SK-N-SH (cell line): ENCODE data around the gene CCDC78. TPM values are rescaled to one million over a fixed set of nuclear protein-coding genes. Genes with fewer than 3 reads are reported as not detected.

Experiments
- CTCF ChIA-PET: fragments of 300-600, 350-600 bp; formaldehyde crosslinking; extraction: SDS; loops from one replicate; lab custom pipeline; 2021; lab: Yijun Ruan, JAX
- POLR2A ChIA-PET: fragments of 350-600 bp; sonication (Branson Sonifier 250); formaldehyde crosslinking; extraction: SDS; loops from one replicate; lab custom pipeline; 2020; ENCODE audit warnings: antibody characterized with exemption, inconsistent platforms; lab: Yijun Ruan, JAX
- DNase-seq: peaks from one replicate; pipeline ENCODE4 v3.0.0; 2012
- H2AFZ ChIP-seq: fragments of 200-600 bp; sonication (generic); 2 replicates; pipeline ENCODE4 v1.8.1; 2016; ENCODE audit warnings: antibody characterized with exemption, mild to moderate bottlenecking, low read depth
- H3F3A ChIP-seq: fragments of 200-600 bp; sonication (generic); replicated peaks from 2 replicates; pipeline ENCODE3; 2016; ENCODE audit warnings: antibody characterized with exemption, mild to moderate bottlenecking; ENCODE audit not compliant: insufficient read depth
- H3K27ac ChIP-seq, 2 experiments: fragments of 200-500 bp in 1 of 2; fragments of 200-600 bp in 1 of 2; sonication (Bioruptor generic) in 1 of 2; sonication (generic), shearing (Covaris generic) in 1 of 2; 2 replicates each; pipeline versions ENCODE4 v1.5.1 to v1.6.1; 2014 to 2016; ENCODE audit warnings: low read depth in 2 of 2, inconsistent platforms in 1 of 2, low read length in 1 of 2, mild to moderate bottlenecking in 1 of 2, mixed read lengths in 1 of 2
- H3K27me3 ChIP-seq: fragments of 200-600 bp; sonication (generic), shearing (Covaris generic); 2 replicates; pipeline ENCODE4 v1.6.1; 2016; ENCODE audit warnings: mixed run types; ENCODE audit not compliant: insufficient read depth
- H3K36me3 ChIP-seq, 2 experiments: fragments of 200-500 bp in 1 of 2; fragments of 200-600 bp in 1 of 2; sonication (Bioruptor generic) in 1 of 2; sonication (generic) in 1 of 2; replicated peaks in 1 of 2; 2 replicates each; pipeline versions ENCODE3 to v1.5.1; 2014 to 2016; ENCODE audit warnings: low read length in 1 of 2, mild to moderate bottlenecking in 1 of 2; ENCODE audit not compliant: insufficient read depth in 2 of 2, control insufficient read depth in 1 of 2
- H3K4me1 ChIP-seq, 2 experiments: fragments of 200-500 bp in 1 of 2; fragments of 200-600 bp in 1 of 2; sonication (Bioruptor generic) in 1 of 2; sonication (generic), shearing (Covaris generic) in 1 of 2; 2 replicates each; pipeline versions ENCODE4 v1.5.1 to v1.6.1; 2014 to 2016; ENCODE audit warnings: low read depth in 1 of 2, low read length in 1 of 2, mixed run types in 1 of 2; ENCODE audit not compliant: insufficient read depth in 2 of 2, control insufficient read depth in 1 of 2
- H3K4me2 ChIP-seq: fragments of 200-600 bp; sonication (generic), shearing (Covaris generic); 2 replicates; pipeline ENCODE4 v1.6.1; 2017; ENCODE audit warnings: mixed run types
- H3K4me3 ChIP-seq, 2 experiments: fragments of 200-500 bp in 1 of 2; fragments of 200-600 bp in 1 of 2; sonication (Bioruptor generic) in 1 of 2; sonication (generic), shearing (Covaris generic) in 1 of 2; 2 replicates each; pipeline versions ENCODE4 v1.5.1 to v1.8.1; 2014 to 2016; ENCODE audit warnings: low read depth in 2 of 2, inconsistent platforms in 1 of 2, low read length in 1 of 2, mild to moderate bottlenecking in 1 of 2, mixed read lengths in 1 of 2, moderate library complexity in 1 of 2
- H3K79me2 ChIP-seq: fragments of 200-600 bp; sonication (generic); 2 replicates; pipeline ENCODE4 v1.8.1; 2017; ENCODE audit warnings: mild to moderate bottlenecking; ENCODE audit not compliant: insufficient read depth
- H3K9ac ChIP-seq: fragments of 200-600 bp; sonication (generic); 2 replicates; pipeline ENCODE4 v1.6.1; 2017; ENCODE audit warnings: mixed run types
- H3K9me2 ChIP-seq: fragments of 200-600 bp; sonication (generic); 2 replicates; pipeline ENCODE4 v1.6.1; 2017; ENCODE audit warnings: mixed run types
- H3K9me3 ChIP-seq: fragments of 200-600 bp; sonication (generic); 2 replicates; pipeline ENCODE4 v1.6.1; 2017; ENCODE audit warnings: mixed run types, mild to moderate bottlenecking, moderate library complexity
- H4K20me1 ChIP-seq: fragments of 200-600 bp; sonication (generic); 2 replicates; pipeline ENCODE4 v1.6.1; 2017; ENCODE audit warnings: mild to moderate bottlenecking, mixed run types; ENCODE audit not compliant: insufficient read depth
- CTCF ChIP-seq: fragments of 200-600 bp; sonication (generic); IDR thresholded peaks from 2 replicates; pipeline ENCODE4 v1.6.1; 2017; ENCODE audit warnings: antibody characterized with exemption, mild to moderate bottlenecking, moderate library complexity
- ELF1 ChIP-seq: IDR thresholded peaks from 2 replicates; pipeline ENCODE4 v1.4.0; 2012
- EP300 ChIP-seq, 2 experiments: IDR thresholded peaks; 2 replicates each; pipeline versions ENCODE4 v1.4.0 to v1.6.1; 2012; ENCODE audit warnings: borderline replicate concordance in 1 of 2, low read depth in 1 of 2, low read length in 1 of 2
- EZH2phosphoT487 ChIP-seq: fragments of 200-600 bp; sonication (generic); IDR thresholded peaks from 2 replicates; pipeline ENCODE4 v1.6.1; 2017; ENCODE audit warnings: low read depth, mixed run types, mild to moderate bottlenecking, antibody characterized with exemption, moderate library complexity, borderline replicate concordance
- GATA2 ChIP-seq: sonication (generic); formaldehyde crosslinking; IDR thresholded peaks from 2 replicates; pipeline ENCODE4 v1.5.0; 2020; ENCODE audit warnings: mild to moderate bottlenecking, missing genetic modification reagents
- IRF3 ChIP-seq: fragments of 150-350 bp; IDR thresholded peaks from 2 replicates; pipeline ENCODE4 v1.6.1; 2016; ENCODE audit warnings: mild to moderate bottlenecking, low read depth, low read length
- MAX ChIP-seq: IDR thresholded peaks from 2 replicates; pipeline ENCODE4 v1.4.0; 2012; ENCODE audit warnings: low read depth
- MEF2A ChIP-seq: IDR thresholded peaks from 2 replicates; pipeline ENCODE4 v1.4.0; 2012; ENCODE audit warnings: low read depth, borderline replicate concordance
- MXI1 ChIP-seq: IDR thresholded peaks from 2 replicates; pipeline ENCODE4 v1.6.1; 2012; ENCODE audit warnings: mild to moderate bottlenecking, low read depth, low read length, improper control_type of control experiment
- NFIC ChIP-seq: IDR thresholded peaks from 2 replicates; pipeline ENCODE4 v1.4.0; 2012; ENCODE audit warnings: borderline replicate concordance
- POLR2AphosphoS5 ChIP-seq: IDR thresholded peaks from 2 replicates; pipeline ENCODE4 v1.6.1; 2012; ENCODE audit warnings: low read depth, low read length
- REST ChIP-seq: IDR thresholded peaks from 2 replicates; pipeline ENCODE4 v1.6.1; 2012; ENCODE audit warnings: mild to moderate bottlenecking, low read depth, low read length, moderate library complexity
- RFX5 ChIP-seq: IDR thresholded peaks from 2 replicates; pipeline ENCODE4 v1.6.1; 2012; ENCODE audit warnings: mild to moderate bottlenecking, improper control_type of control experiment, low read length
- SMC3 ChIP-seq: IDR thresholded peaks from 2 replicates; pipeline ENCODE4 v1.6.1; 2012; ENCODE audit warnings: low read depth, low read length, improper control_type of control experiment
- TAF1 ChIP-seq: IDR thresholded peaks from 2 replicates; pipeline ENCODE4 v1.6.1; 2012; ENCODE audit warnings: low read depth, mild to moderate bottlenecking, low read length, moderate library complexity, borderline replicate concordance
- TCF12 ChIP-seq: IDR thresholded peaks from 2 replicates; pipeline ENCODE4 v1.4.0; 2012
- YY1 ChIP-seq: IDR thresholded peaks from 2 replicates; pipeline ENCODE4 v1.4.0; 2012; ENCODE audit warnings: low read depth, mild to moderate bottlenecking
- WGBS: methylation state at CpG from one replicate; pipeline ENCODE4 v1.1.6; 2017; ENCODE audit warnings: low lambda C conversion rate; 5-methylcytosine and 5-hydroxymethylcytosine counted together
- polyA plus RNA-seq, 3 experiments: library from polyadenylated mRNA; depleted of rRNA; stranded (reverse); fragments of >200 nt; gene quantifications; 2 replicates each; pipeline ENCODE4 v1.2.3, GENCODE V29; 2012

The CCDC78 gene
- polyA plus RNA-seq, 1 of the 3 experiments (the other 2 are of a cell fraction), result 15.4 TPM

GRCh38 chr16:714558-715476 is 11.4 kb downstream of the CCDC78 start, which contains the start of gene METRN:
Gene METRN (plus strand): TSS chr16:715118. CDS start chr16:715290, 172 bp downstream.
- H3K27ac ChIP-seq, result peak within 1 kb of the TSS; percentile 56 to 91; a peak in 3 of 4 replicates
- peak within 1 kb of the TSS; percentile 66 to 70 for H3K4me3 ChIP-seq
- no peaks in the 10 kb centered on the region for H3K9me3 ChIP-seq
- DNase-seq, result peak; percentile 92
- no peak within 1 kb of the TSS for H2AFZ ChIP-seq
- ChIA-PET POLR2A (interaction anchor here (1.2 to 2.6 kb wide), 5 partner anchors 8 to 54 kb away, joined by 3 to 13 read pairs (median 4); partner anchors contain the start of gene CCDC78), CTCF (interaction anchor here (1.1 to 22.4 kb wide), 8 partner anchors 10 to 70 kb away, joined by 4 to 358 read pairs (median 20); partner anchors contain the start of genes ANTKMT, CCDC78, CHTF18 and CIAO3)
- H3K9ac ChIP-seq, result peak within 1 kb of the TSS; percentile 67
- peaks cover 0 to 4% of the 10 kb centered on the region in 2 experiments for H3K36me3 ChIP-seq
- WGBS, result 77% methylated on average over 5 of the region's 108 CpGs
- H4K20me1 ChIP-seq, result peaks cover 12% of the 10 kb centered on the region; the same call in 1 of the 2 replicates
- TF ChIP-seq MAX, result peak; percentile 83
- TF ChIP-seq RFX5, result no peak
- H3K9me2 ChIP-seq, result no peaks in the 10 kb centered on the region
- H3K79me2 ChIP-seq, result 0 out of 2 replicates have a peak, but pooled peaks cover 2% of the 10 kb centered on the region
- no peaks in the 10 kb centered on the region for H3K27me3 ChIP-seq
- peaks cover 32% of the 10 kb centered on the region for H3F3A ChIP-seq
- H3K4me1 ChIP-seq, result peaks cover 23 to 51% of the 10 kb centered on the region in 2 experiments; a peak in 3 of 4 replicates
- H3K4me2 ChIP-seq, result peak within 1 kb of the TSS; percentile 93

GRCh38 chr16:714079-714478 is 12.2 kb downstream of the CCDC78 start:
- 0 out of 2 replicates have a peak, but pooled peaks cover 2% of the 10 kb centered on the region for H3K79me2 ChIP-seq
- H3K4me3 ChIP-seq, result no peak overlapping the region; a peak in 1 of 4 replicates
- no peaks in the 10 kb centered on the region for H3K27me3 ChIP-seq
- H3F3A ChIP-seq, result peaks cover 28% of the 10 kb centered on the region
- H3K9me3 ChIP-seq, result no peaks in the 10 kb centered on the region
- POLR2A ChIA-PET, result interaction anchor here (1.2 to 1.4 kb wide), 2 partner anchors 11 to 14 kb away, joined by 3 to 4 read pairs; no protein-coding TSS in a partner anchor
- H4K20me1 ChIP-seq, result peaks cover 12% of the 10 kb centered on the region; the same call in 1 of the 2 replicates
- no peaks in the 10 kb centered on the region for H3K9me2 ChIP-seq
- peak overlapping the region; percentile 73 for H3K4me2 ChIP-seq
- no peak overlapping the region for H2AFZ ChIP-seq
- CTCF ChIA-PET, result interaction anchor here (1.1 to 22.4 kb wide), 6 partner anchors 10 to 71 kb away, joined by 4 to 358 read pairs (median 17); partner anchors contain the start of genes ANTKMT, CCDC78, CHTF18 and CIAO3
- WGBS, result 88% methylated on average over 10 of the region's 11 CpGs
- H3K27ac ChIP-seq, result peak overlapping the region in 1 of 2 experiments; percentile 35; a peak in 1 of 4 replicates
- no peak for DNase-seq
- no peak overlapping the region for H3K9ac ChIP-seq
- peaks cover 0 to 4% of the 10 kb centered on the region in 2 experiments for H3K36me3 ChIP-seq
- peaks cover 23 to 51% of the 10 kb centered on the region in 2 experiments; a peak in 2 of 4 replicates for H3K4me1 ChIP-seq
- TF ChIP-seq TAF1, result no peak
- no peak for TF ChIP-seq ELF1
- no peak for TF ChIP-seq EP300 (IDR thresholded peaks at IDR 0.05; ENCODE audit: borderline replicate concordance in 1 of 2, low read depth in 1 of 2, low read length in 1 of 2)
- no peak for TF ChIP-seq EZH2phosphoT487
- TF ChIP-seq YY1, result no peak
- no peak for TF ChIP-seq CTCF
- no peak for TF ChIP-seq MEF2A
- no peak for TF ChIP-seq IRF3
- no peak for TF ChIP-seq GATA2
- no peak for TF ChIP-seq SMC3
- no peak for TF ChIP-seq MAX
- no peak for TF ChIP-seq POLR2AphosphoS5
- no peak for TF ChIP-seq TCF12
- no peak for TF ChIP-seq NFIC
- TF ChIP-seq REST, result no peak
- TF ChIP-seq MXI1, result no peak
